Measurements from ENCODE around the gene SMIM44.
A peak's percentile ranks its signal among the peaks of the same experiment; 100 is the strongest.
"Not testable (repeated sequence)": the region's sequence is repeated elsewhere in the genome, so short reads cannot be mapped to it uniquely, and the experiment has no call there.

The SMIM44 gene

DNA sequence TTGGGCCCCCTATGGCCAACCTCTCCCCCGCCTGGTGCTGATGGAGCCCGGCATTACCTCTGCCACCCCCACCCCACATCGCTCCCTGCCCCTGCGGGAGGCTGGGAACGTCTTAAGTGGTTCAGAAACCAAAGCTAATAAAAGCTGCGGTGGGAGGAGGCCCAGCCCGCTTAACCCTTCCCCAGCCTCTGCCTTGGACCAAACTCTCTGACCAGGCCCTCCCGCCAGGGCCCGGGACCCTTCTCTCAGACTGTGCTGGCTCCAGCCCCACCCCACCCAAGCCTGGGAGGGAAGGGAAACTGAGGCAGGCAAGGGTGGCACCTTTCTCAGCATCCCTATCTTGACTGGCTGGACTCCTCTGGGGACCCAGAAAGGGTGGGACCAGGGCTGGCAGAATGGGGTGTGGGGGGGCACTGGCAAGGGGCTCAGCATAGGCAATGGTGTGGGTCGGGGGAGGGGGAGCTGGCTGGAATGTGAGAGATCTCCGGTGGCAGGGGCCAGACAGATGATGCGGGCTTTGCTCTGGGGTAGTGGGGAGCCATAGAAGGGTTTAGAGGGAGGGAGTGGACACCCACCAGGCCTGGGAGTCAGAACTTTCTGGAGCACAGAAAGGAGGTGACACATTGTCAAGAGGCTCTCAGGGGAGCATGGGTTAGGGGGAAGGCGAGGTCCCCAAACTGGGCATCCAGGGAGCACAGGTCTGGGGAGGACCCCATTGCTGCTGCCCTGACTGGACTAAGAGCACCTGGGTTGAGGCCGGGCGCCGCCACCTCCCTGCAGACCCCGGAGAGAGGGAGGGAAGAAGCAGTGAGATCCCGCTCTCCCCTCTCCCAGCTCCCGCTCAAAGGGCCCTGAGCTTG is 24.8 kb downstream of the SMIM44 start:
- Histone ChIP-seq H3K9me3 (ENCODE audit: insufficient read depth, low read depth, low read length) (no peaks in the 10 kb centered on the region), H3K27ac (ENCODE audit: low read length) (no peak overlapping the region), H3K9ac (ENCODE audit: low read depth, low read length) (no peak overlapping the region), H3K36me3 (ENCODE audit: insufficient read depth, low read depth, low read length) (no peaks in the 10 kb centered on the region), H3K27me3 (ENCODE audit: insufficient read depth, low read length) (peaks cover 65% of the 10 kb centered on the region), H3K4me3 (ENCODE audit: low read length) (peak overlapping the region; percentile 43; the same call in 1 of the 2 replicates), H3K4me1 (ENCODE audit: insufficient read depth, low read length) (no peaks in the 10 kb centered on the region; the same call in 1 of the 2 replicates)

DNA sequence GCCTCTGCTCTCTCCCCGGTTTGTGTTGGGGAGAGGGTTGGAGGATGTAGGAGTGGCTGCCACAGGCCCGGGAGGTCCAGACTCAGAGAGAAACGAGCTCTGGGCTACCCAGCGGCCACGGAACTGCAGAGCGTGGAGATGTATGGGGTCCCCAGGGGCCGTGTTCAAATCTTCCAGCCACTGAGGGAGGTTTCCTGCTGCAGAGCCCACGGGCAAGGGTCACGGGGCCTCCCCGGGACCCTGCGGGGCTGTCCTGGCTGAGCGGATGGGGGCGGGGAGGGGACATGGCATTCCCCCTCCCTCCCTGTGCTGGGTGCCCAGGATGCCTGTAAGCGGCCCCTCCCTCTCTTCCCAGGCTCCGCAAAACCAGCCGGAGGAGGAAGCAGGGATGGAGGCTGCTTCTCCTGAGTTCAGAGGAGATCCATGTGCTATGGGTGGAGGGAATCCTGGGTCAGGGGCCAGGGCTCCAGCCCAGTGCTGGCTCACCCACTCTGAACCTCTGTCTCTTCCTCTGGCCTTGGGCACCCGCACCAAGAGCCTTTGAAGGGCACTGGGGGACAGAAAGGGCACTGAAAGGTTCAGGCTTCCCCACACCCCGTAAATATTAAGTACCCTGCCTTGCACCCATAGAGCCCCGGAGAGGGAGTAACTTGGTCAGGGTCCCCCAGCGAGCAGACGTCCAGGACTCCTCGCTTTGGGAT is 25.6 kb downstream of the SMIM44 start:
- no peaks in the 10 kb centered on the region; the same call in 1 of the 2 replicates for H3K4me1 ChIP-seq (ENCODE audit: insufficient read depth, low read length)
- H3K9me3 ChIP-seq (ENCODE audit: insufficient read depth, low read depth, low read length), result no peaks in the 10 kb centered on the region
- no peak overlapping the region; the same call in 1 of the 2 replicates for H3K4me3 ChIP-seq (ENCODE audit: low read length)
- no peak overlapping the region for H3K9ac ChIP-seq (ENCODE audit: low read depth, low read length)
- no peak overlapping the region for H3K27ac ChIP-seq (ENCODE audit: low read length)
- H3K36me3 ChIP-seq (ENCODE audit: insufficient read depth, low read depth, low read length), result no peaks in the 10 kb centered on the region
- peaks cover 57% of the 10 kb centered on the region for H3K27me3 ChIP-seq (ENCODE audit: insufficient read depth, low read length)

DNA sequence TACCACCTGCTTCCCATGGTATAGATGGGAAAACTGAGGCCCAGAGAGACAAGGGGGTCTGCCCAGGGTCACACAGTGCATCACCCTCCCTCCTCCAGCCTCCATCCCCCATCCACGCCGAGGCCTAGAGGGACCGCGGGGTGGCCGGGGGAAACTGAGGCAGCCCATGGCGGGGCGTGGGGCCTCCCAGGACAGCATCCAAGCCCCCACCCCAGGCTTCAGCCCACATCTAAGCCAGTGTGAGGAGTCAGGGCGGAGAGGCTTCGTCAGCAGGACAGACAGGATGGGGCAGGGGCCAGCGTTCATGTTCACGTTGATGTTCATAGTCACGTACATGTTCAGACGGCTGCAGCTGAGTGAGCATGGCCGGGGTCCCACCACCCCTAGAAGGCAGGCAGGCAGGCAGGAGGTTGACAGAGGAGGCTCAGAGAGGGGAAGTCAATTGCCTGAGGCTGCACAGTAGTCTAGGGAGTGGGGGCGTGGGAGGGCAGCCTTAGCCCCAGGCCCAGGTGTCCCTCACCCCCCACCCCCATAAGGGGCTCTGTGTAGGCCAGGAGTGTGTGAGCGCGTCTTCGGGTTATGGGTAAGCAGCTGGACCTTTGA is 26.2 kb downstream of the SMIM44 start:
- Histone ChIP-seq H3K27ac (ENCODE audit: low read length) (no peak overlapping the region), H3K27me3 (ENCODE audit: insufficient read depth, low read length) (peaks cover 50% of the 10 kb centered on the region), H3K4me3 (ENCODE audit: low read length) (no peak overlapping the region), H3K36me3 (ENCODE audit: insufficient read depth, low read depth, low read length) (no peaks in the 10 kb centered on the region), H3K9me3 (ENCODE audit: insufficient read depth, low read depth, low read length) (no peaks in the 10 kb centered on the region), H3K4me1 (ENCODE audit: insufficient read depth, low read length) (no peaks in the 10 kb centered on the region; the same call in 1 of the 2 replicates), H3K9ac (ENCODE audit: low read depth, low read length) (no peak overlapping the region)

DNA sequence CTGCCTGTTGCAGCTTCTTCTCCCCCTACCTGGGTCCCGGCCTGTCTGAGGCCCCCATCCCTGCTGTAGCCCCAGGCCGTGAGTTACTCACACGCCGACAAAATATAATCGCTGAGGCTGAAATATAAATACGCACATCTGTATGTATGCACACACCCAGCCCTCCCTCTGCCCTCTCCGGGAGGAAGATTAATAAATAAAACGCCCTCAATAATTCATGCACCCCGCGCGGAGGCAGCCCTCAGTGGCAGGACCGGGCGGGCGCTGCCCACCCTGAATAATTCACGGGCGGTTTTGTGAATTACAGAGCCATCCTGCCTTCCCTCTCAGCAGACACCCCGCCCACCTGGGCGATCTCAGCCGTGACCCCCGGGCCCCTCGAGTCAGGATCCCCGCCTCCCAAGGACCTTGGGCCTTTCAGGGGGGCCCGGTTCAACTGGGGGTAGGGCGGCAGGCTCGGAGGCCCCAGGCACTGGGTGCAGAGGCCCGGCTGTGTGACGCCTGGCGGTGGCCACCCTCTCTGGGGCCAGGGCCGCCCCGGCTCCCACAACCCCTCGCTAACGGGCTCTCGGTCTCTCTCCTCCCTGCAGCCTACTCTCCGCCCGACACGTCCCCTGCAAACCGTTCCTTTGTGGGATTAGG is 27.2 kb downstream of the SMIM44 start:
- no peaks in the 10 kb centered on the region for H3K36me3 ChIP-seq (ENCODE audit: insufficient read depth, low read depth, low read length)
- no peaks in the 10 kb centered on the region for H3K9me3 ChIP-seq (ENCODE audit: insufficient read depth, low read depth, low read length)
- H3K27ac ChIP-seq (ENCODE audit: low read length), result no peak overlapping the region
- H3K9ac ChIP-seq (ENCODE audit: low read depth, low read length), result no peak overlapping the region
- H3K27me3 ChIP-seq (ENCODE audit: insufficient read depth, low read length), result peaks cover 44% of the 10 kb centered on the region
- no peak overlapping the region for H3K4me3 ChIP-seq (ENCODE audit: low read length)
- H3K4me1 ChIP-seq (ENCODE audit: insufficient read depth, low read length), result no peaks in the 10 kb centered on the region; the same call in 1 of the 2 replicates

DNA sequence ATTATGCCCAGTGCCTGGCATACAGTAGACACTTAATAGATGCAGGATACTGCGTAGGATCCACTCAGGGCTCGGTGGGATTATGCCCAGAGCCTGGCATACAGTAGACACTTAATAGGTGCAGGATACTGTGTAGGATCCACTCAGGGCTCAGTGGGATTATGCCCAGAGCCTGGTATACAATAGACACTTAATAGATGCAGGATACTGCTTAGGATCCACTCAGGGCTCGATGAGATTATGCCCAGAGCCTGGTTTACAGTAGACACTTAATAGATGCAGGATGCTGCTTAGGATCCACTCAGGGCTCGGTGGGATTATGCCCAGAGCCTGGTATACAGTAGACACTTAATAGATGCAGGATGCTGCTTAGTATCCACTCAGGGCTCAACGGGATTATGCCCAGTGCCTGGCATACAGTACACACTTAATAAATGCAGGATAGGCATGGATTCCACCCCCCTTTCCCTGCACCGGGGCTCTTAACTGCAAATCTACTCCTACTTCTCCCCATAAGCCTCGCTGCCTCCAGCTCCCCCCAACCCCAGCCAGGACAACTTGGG is 27.8 kb downstream of the SMIM44 start:
- no peaks in the 10 kb centered on the region; the same call in 1 of the 2 replicates for H3K4me1 ChIP-seq (ENCODE audit: insufficient read depth, low read length)
- no peak overlapping the region for H3K4me3 ChIP-seq (ENCODE audit: low read length)
- H3K9ac ChIP-seq (ENCODE audit: low read depth, low read length), result no peak overlapping the region
- no peaks in the 10 kb centered on the region for H3K36me3 ChIP-seq (ENCODE audit: insufficient read depth, low read depth, low read length)
- peaks cover 38% of the 10 kb centered on the region for H3K27me3 ChIP-seq (ENCODE audit: insufficient read depth, low read length)
- no peak overlapping the region for H3K27ac ChIP-seq (ENCODE audit: low read length)
- H3K9me3 ChIP-seq (ENCODE audit: insufficient read depth, low read depth, low read length), result no peaks in the 10 kb centered on the region

DNA sequence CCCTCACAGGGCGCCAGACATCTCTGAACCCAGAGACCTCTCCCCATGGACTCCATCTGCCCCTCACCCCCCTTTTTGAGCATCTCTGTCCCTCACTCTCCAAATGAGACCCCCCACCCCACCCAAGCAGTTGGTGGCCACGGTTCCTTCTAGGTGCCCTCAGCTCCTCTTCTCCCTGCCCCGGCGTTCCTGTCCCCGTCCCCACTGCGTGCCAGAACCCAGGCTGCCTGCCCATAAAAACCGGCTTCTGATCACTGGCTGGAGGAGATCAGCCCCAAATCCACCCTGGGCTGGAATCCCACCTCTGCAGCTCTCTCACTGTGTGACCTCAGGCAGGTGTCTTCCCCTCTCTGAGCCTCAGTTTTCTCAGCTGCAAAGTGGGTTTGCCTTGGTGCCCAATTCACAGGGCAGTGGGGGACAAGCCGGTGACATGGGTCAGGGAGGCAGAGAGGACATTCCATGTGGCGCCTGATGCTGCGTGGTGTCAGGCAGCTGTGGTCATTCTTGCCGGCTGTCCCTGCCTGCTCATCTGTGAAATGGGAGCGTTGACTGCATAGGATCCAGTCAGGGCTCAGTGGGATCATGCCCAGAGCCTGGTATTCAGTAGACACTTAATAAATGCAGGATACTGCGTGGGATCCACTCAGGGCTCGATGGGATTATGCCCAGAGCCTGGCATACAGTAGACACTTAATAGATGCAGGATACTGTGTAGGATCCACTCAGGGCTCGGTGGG is 28.4 kb downstream of the SMIM44 start:
- no peak overlapping the region for H3K4me3 ChIP-seq (ENCODE audit: low read length)
- peaks cover 31% of the 10 kb centered on the region for H3K27me3 ChIP-seq (ENCODE audit: insufficient read depth, low read length)
- no peaks in the 10 kb centered on the region; the same call in 1 of the 2 replicates for H3K4me1 ChIP-seq (ENCODE audit: insufficient read depth, low read length)
- no peak overlapping the region for H3K9ac ChIP-seq (ENCODE audit: low read depth, low read length)
- H3K9me3 ChIP-seq (ENCODE audit: insufficient read depth, low read depth, low read length), result no peaks in the 10 kb centered on the region
- no peak overlapping the region for H3K27ac ChIP-seq (ENCODE audit: low read length)
- no peaks in the 10 kb centered on the region for H3K36me3 ChIP-seq (ENCODE audit: insufficient read depth, low read depth, low read length)

DNA sequence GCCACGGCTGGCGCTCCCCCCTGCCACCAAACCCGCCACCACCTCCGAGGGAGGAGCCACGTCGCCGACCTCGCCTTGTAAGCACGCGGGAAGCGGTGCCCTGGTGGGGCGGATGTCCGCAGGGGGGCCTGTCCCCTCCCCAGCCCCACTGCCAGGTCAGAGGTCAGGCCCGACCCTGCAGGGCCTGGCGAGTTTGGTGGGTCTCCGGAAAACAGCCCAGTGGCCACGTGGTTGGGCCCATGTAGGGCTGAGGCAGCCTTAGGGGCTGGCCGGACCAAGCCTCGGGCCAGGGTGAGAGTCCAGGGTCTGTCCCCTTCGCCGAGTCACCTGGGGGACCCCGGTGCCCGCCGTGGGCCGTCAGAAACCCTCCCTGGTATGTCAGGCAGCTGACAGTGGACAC is 29.4 kb downstream of the SMIM44 start:
- Histone ChIP-seq H3K4me1 (ENCODE audit: insufficient read depth, low read length) (no peaks in the 10 kb centered on the region; the same call in 1 of the 2 replicates), H3K9me3 (ENCODE audit: insufficient read depth, low read depth, low read length) (no peaks in the 10 kb centered on the region), H3K36me3 (ENCODE audit: insufficient read depth, low read depth, low read length) (no peaks in the 10 kb centered on the region)

DNA sequence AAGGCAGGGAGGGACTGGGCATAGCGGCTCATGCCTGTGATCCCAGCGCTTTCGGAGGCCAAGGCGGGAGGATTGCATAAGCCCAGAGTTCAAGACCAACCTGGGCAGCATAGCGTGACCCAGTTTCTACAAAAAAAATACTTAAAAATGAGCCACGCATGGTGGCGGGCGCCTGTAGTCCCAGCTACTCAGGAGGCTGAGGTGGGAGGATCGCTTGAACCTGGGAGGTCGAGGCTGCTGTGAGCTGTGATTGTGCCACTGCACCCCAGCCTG is 30.4 kb downstream of the SMIM44 start:
- not testable (repeated sequence) for H3K4me3 ChIP-seq (ENCODE audit: low read length); H3K27ac ChIP-seq (ENCODE audit: low read length); H3K4me1 ChIP-seq (ENCODE audit: insufficient read depth, low read length); H3K36me3 ChIP-seq (ENCODE audit: insufficient read depth, low read depth, low read length); H3K9me3 ChIP-seq (ENCODE audit: insufficient read depth, low read depth, low read length); H3K9ac ChIP-seq (ENCODE audit: low read depth, low read length)
- peaks cover 12% of the 10 kb centered on the region for H3K27me3 ChIP-seq (ENCODE audit: insufficient read depth, low read length)

More for the DNA sequence above, 29.4 kb downstream of the SMIM44 start:
- Histone ChIP-seq H3K9ac (ENCODE audit: low read depth, low read length) (no peak overlapping the region), H3K4me3 (ENCODE audit: low read length) (no peak overlapping the region), H3K27me3 (ENCODE audit: insufficient read depth, low read length) (peaks cover 22% of the 10 kb centered on the region), H3K27ac (ENCODE audit: low read length) (no peak overlapping the region)

DNA sequence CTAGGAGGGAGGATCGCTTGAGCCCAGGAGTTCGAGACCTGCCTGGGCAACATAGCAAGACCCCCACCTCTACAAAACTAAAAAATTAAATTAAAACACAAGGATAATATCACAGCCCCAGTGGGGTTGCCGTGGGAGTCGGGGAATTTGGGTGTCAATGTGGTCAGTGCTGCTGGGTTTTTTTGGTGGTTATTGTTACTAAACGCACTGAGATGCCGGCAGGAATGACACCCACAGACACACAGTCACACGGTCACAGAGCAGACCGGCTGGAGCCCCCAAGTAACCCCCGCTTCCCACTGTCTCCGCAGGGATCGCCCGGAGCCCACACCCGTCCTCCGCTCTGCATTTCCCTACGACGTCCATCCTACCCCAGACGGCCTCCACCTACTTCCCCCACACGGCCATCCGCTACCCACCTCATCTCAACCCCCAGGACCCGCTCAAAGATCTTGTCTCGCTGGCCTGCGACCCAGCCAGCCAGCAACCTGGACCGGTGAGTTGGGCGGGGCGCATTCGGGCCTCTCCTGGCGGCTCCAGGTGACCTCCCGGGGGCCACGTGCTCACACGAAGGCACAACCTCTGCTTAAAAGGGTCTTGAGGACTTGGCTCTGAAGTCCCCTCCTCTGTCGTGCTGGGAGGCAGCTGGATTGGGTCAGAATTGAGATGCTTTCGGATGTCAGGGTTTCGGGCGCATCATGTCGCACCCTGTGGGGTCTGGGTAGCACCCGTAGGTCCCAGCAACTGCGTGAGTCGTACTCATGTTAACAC is 30.9 kb downstream of the SMIM44 start:
- H3K9me3 ChIP-seq (ENCODE audit: insufficient read depth, low read depth, low read length), result no peaks in the 10 kb centered on the region
- H3K9ac ChIP-seq (ENCODE audit: low read depth, low read length), result no peak overlapping the region
- no peaks in the 10 kb centered on the region for H3K36me3 ChIP-seq (ENCODE audit: insufficient read depth, low read depth, low read length)

DNA sequence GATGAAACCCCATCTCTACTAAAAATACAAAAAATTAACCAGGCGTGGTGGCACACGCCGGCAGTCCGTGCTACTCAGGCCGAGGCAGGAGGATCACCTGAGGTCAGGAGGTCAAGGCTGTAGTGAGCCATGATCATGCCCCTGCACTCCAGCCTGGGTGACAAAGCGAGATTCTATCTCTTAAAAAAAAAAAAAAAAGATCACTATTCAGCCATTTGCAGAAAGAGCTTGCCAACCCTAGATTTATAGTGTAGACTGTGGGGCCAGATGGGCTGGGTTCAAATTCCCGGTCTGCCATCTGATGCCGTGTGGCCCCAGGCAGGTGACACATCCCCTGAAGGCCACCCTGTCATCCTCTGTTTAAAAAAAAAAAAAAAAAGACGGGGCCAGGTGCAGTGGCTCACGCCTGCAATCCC is 31.8 kb downstream of the SMIM44 start:
- Histone ChIP-seq H3K4me1 (ENCODE audit: insufficient read depth, low read length) (no peaks in the 10 kb centered on the region), H3K27me3 (ENCODE audit: insufficient read depth, low read length) (no peaks in the 10 kb centered on the region; the same call in 1 of the 2 replicates), H3K9ac (ENCODE audit: low read depth, low read length) (no peak overlapping the region), H3K4me3 (ENCODE audit: low read length) (no peak overlapping the region), H3K9me3 (ENCODE audit: insufficient read depth, low read depth, low read length) (no peaks in the 10 kb centered on the region), H3K27ac (ENCODE audit: low read length) (no peak overlapping the region), H3K36me3 (ENCODE audit: insufficient read depth, low read depth, low read length) (no peaks in the 10 kb centered on the region)

More for the DNA sequence above, 30.9 kb downstream of the SMIM44 start:
- Histone ChIP-seq H3K27me3 (ENCODE audit: insufficient read depth, low read length) (peaks cover 7% of the 10 kb centered on the region), H3K27ac (ENCODE audit: low read length) (no peak overlapping the region), H3K4me3 (ENCODE audit: low read length) (no peak overlapping the region), H3K4me1 (ENCODE audit: insufficient read depth, low read length) (no peaks in the 10 kb centered on the region)
